Mesothelial cell of epicardium (in vitro differentiated cells): ENCODE results near the gene PRRX1. TPM values are rescaled to one million over a fixed set of nuclear protein-coding genes. Genes with fewer than 3 reads are reported as not detected.

ENCODE experiments used
- DNase-seq, 2 experiments: peaks; one replicate each; pipeline ENCODE4 v3.0.0; 2021; ENCODE audit warnings: low spot score in 2 of 2; ENCODE audit not compliant: unreplicated experiment in 2 of 2
- H3K27ac Mint-ChIP-seq: 2 replicates; pipeline ENCODE4 v1.8.0; 2021; ENCODE audit warnings: mixed read lengths
- H3K27me3 Mint-ChIP-seq: 2 replicates; pipeline ENCODE4 v1.8.0; 2021; ENCODE audit warnings: low read depth, mixed read lengths
- H3K36me3 Mint-ChIP-seq: 2 replicates; pipeline ENCODE4 v1.8.0; 2021; ENCODE audit warnings: mixed read lengths
- H3K4me1 Mint-ChIP-seq: 2 replicates; pipeline ENCODE4 v1.8.0; 2021; ENCODE audit warnings: mixed read lengths
- H3K4me3 Mint-ChIP-seq: 2 replicates; pipeline ENCODE4 v1.8.0; 2021; ENCODE audit warnings: mild to moderate bottlenecking, moderate library complexity, mixed read lengths
- H3K9me3 Mint-ChIP-seq: 2 replicates; pipeline ENCODE4 v1.8.0; 2021; ENCODE audit warnings: mixed read lengths
- total RNA-seq: library from RNA; stranded (reverse); gene quantifications from 3 replicates; pipeline ENCODE4 v1.2.1, GENCODE V29; 2021
- TF ChIP-seq, protein P1 (sequence below): fragments of 200-600 bp; sonication (generic); IDR thresholded peaks from one replicate; pipeline ENCODE4 v1.5.0; 2021; ENCODE audit warnings: antibody characterized with exemption; ENCODE audit not compliant: unreplicated experiment

The PRRX1 gene
- total RNA-seq, 1 donor from 2014 or later: 9.7 TPM

DNA sequence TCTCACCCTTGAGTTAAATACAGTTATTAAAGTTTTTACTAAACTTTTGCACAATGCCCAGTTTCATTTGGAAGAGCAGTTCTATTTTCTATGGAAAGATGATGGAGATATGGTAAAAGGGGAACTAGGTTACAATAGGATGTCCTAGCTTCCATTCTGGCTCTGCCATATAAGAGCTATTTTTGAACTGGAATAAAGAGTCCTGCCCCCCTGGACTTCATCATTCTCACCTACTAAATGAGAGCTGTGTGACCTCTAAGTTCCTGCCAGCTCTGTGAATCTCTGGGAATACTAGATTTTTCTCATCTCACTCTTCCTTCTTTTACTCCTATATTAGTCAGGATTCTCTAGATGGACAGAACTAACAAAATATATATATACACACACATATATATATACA is 106.3 kb downstream of the PRRX1 start:
- Mint-ChIP-seq H3K4me1 (no peaks in the 10 kb centered on the region), H3K36me3 (no peaks in the 10 kb centered on the region), H3K27me3 (peaks cover 9% of the 10 kb centered on the region), H3K27ac (no peak overlapping the region), H3K9me3 (no peaks in the 10 kb centered on the region), H3K4me3 (no peak overlapping the region)
- no peak for DNase-seq
- TF ChIP-seq, protein P1, sequence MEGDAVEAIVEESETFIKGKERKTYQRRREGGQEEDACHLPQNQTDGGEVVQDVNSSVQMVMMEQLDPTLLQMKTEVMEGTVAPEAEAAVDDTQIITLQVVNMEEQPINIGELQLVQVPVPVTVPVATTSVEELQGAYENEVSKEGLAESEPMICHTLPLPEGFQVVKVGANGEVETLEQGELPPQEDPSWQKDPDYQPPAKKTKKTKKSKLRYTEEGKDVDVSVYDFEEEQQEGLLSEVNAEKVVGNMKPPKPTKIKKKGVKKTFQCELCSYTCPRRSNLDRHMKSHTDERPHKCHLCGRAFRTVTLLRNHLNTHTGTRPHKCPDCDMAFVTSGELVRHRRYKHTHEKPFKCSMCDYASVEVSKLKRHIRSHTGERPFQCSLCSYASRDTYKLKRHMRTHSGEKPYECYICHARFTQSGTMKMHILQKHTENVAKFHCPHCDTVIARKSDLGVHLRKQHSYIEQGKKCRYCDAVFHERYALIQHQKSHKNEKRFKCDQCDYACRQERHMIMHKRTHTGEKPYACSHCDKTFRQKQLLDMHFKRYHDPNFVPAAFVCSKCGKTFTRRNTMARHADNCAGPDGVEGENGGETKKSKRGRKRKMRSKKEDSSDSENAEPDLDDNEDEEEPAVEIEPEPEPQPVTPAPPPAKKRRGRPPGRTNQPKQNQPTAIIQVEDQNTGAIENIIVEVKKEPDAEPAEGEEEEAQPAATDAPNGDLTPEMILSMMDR: no peak

DNA sequence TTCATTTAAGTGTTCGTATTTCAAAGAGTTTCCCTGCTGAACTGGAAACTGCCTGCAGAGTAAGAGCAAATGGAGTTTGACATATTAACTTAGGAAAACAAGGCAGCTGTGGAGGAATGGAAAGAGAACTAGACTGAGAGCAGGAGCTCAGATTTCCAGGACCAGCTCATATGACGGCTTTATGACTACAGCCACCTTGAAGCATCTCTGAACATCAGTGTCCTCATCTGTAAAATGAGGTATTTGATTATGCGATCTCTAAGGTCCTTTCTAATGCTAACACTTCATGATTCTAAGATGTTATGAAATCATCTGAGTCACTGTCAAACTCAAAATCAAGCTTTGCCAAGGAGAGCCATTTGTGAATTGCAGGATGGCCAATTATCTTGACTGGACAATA is 112.3 kb downstream of the PRRX1 start:
- peaks cover 11% of the 10 kb centered on the region for H3K9me3 Mint-ChIP-seq
- no peaks in the 10 kb centered on the region for H3K27me3 Mint-ChIP-seq
- H3K36me3 Mint-ChIP-seq: no peaks in the 10 kb centered on the region
- TF ChIP-seq, protein P1: no peak
- H3K4me1 Mint-ChIP-seq: no peaks in the 10 kb centered on the region
- no peak overlapping the region for H3K27ac Mint-ChIP-seq
- no peak for DNase-seq
- no peak overlapping the region for H3K4me3 Mint-ChIP-seq

DNA sequence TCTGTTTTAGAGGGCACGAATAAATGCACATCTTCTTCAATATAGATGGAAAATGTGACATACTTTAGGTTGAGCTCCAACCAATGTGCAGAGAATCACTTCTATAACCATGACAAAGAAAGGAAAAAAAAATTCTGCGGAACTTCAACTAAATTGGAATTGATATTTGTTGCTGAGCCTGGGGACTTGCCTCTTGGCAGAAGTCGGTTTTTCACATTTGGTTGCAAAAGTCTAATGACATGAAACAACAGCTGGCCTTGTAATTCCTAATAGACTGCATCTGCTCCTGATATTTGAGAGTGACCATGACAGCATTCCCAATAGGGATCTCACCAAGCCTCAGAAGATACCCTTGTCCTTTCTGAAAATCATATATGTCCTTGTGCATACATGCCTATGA is 112.8 kb downstream of the PRRX1 start:
- no peaks in the 10 kb centered on the region for H3K4me1 Mint-ChIP-seq
- DNase-seq: no peak
- no peaks in the 10 kb centered on the region for H3K36me3 Mint-ChIP-seq
- TF ChIP-seq, protein P1: no peak
- H3K27me3 Mint-ChIP-seq: no peaks in the 10 kb centered on the region
- H3K4me3 Mint-ChIP-seq: no peak overlapping the region
- no peak overlapping the region for H3K27ac Mint-ChIP-seq
- H3K9me3 Mint-ChIP-seq: peaks cover 14% of the 10 kb centered on the region

Other genes with a start within 250 kb of the PRRX1 start
- gene GORAB, start 132.0 kb upstream of the PRRX1 start, total RNA-seq: 15.7 to 18.4 TPM (median 17.5 TPM) in 3 replicates